BJ (cell line): ENCODE measurements around the gene APLF. TPM values are rescaled to one million over a fixed set of nuclear protein-coding genes. Genes with fewer than 3 reads are reported as not detected.
"Not testable (repeated sequence)": the region's sequence is repeated elsewhere in the genome, so short reads cannot be mapped to it uniquely, and the experiment has no call there.

ENCODE experiments used
- CTCF ChIA-PET: fragments of 350-600 bp; formaldehyde crosslinking; extraction: SDS; loops from one replicate; lab custom pipeline; 2021; ENCODE audit warnings: antibody characterized with exemption, inconsistent platforms; lab: Yijun Ruan, JAX
- POLR2A ChIA-PET: fragments of 300-600 bp; sonication (Branson Sonifier 250); formaldehyde crosslinking; extraction: SDS; loops from one replicate; lab custom pipeline; 2021; ENCODE audit warnings: antibody characterized with exemption; lab: Charles Lee
- DNase-seq: peaks from one replicate; pipeline ENCODE4 v3.0.0-alpha.2; 2011; ENCODE audit warnings: low read depth
- H3K27me3 ChIP-seq: 2 replicates; pipeline ENCODE4 v1.6.0; 2011; ENCODE audit warnings: low read length; ENCODE audit not compliant: control insufficient read depth, insufficient read depth
- H3K36me3 ChIP-seq: 2 replicates; pipeline ENCODE4 v1.5.1; 2011; ENCODE audit warnings: low read length; ENCODE audit not compliant: control insufficient read depth, insufficient read depth
- H3K4me3 ChIP-seq: 2 replicates; pipeline ENCODE4 v1.5.1; 2011; ENCODE audit warnings: low read depth, mild to moderate bottlenecking, control low read depth, low read length
- CTCF ChIP-seq: IDR thresholded peaks from 2 replicates; pipeline ENCODE4 v1.5.1; 2011; ENCODE audit warnings: low read depth, mild to moderate bottlenecking, control low read depth, inconsistent platforms, low read length, moderate library complexity; ENCODE audit not compliant: insufficient read depth
- polyA plus RNA-seq: library from polyadenylated mRNA; depleted of rRNA; stranded (reverse); fragments of >200 nt; gene quantifications from 2 replicates; pipeline ENCODE4 v1.2.3, GENCODE V29; 2011

Gene APLF
- polyA plus RNA-seq, 1 experiment = 1.2 TPM

GRCh38 chr2:68553098-68553497 lies 85.7 kb downstream of the APLF start:
- no peak for TF ChIP-seq CTCF
- CTCF ChIA-PET = no interaction called here
- POLR2A ChIA-PET = no interaction called here

GRCh38 chr2:68555425-68556206 lies 88.2 kb downstream of the APLF start:
- DNase-seq, H3K36me3 ChIP-seq, H3K27me3 ChIP-seq, H3K4me3 ChIP-seq, POLR2A ChIA-PET, CTCF ChIA-PET: not testable (repeated sequence)

More at GRCh38 chr2:68553098-68553497, 85.7 kb downstream of the APLF start:
- no peaks in the 10 kb centered on the region for H3K36me3 ChIP-seq
- H3K4me3 ChIP-seq = no peak overlapping the region
- H3K27me3 ChIP-seq = no peaks in the 10 kb centered on the region
- DNase-seq = no peak

GRCh38 chr2:68556381-68556780 lies 89.0 kb downstream of the APLF start:
- no peaks in the 10 kb centered on the region for H3K27me3 ChIP-seq
- H3K4me3 ChIP-seq = no peak overlapping the region
- no peak for DNase-seq
- CTCF ChIA-PET = no interaction called here
- POLR2A ChIA-PET = no interaction called here
- TF ChIP-seq CTCF = no peak
- H3K36me3 ChIP-seq = no peaks in the 10 kb centered on the region

GRCh38 chr2:68558576-68558975 lies 91.2 kb downstream of the APLF start:
- TF ChIP-seq CTCF = no peak
- no peaks in the 10 kb centered on the region for H3K36me3 ChIP-seq
- no peak overlapping the region for H3K4me3 ChIP-seq
- CTCF ChIA-PET = interaction anchor here (0.6 to 1.5 kb wide), 3 partner anchors 9 to 150 kb away, joined by 3 read pairs; no protein-coding TSS in a partner anchor
- no peak for DNase-seq
- POLR2A ChIA-PET = no interaction called here
- no peaks in the 10 kb centered on the region for H3K27me3 ChIP-seq

- DNase-seq = no peak
- POLR2A ChIA-PET = no interaction called here
- H3K36me3 ChIP-seq = no peaks in the 10 kb centered on the region
- no peak for TF ChIP-seq CTCF
- H3K4me3 ChIP-seq = no peak overlapping the region
- no peaks in the 10 kb centered on the region for H3K27me3 ChIP-seq
- CTCF ChIA-PET = no interaction called here
Measured at GRCh38 chr2:68559692-68560091, 92.3 kb downstream of the APLF start.
